ENCODE results near the gene DOCK1.

Gene DOCK1

DNA sequence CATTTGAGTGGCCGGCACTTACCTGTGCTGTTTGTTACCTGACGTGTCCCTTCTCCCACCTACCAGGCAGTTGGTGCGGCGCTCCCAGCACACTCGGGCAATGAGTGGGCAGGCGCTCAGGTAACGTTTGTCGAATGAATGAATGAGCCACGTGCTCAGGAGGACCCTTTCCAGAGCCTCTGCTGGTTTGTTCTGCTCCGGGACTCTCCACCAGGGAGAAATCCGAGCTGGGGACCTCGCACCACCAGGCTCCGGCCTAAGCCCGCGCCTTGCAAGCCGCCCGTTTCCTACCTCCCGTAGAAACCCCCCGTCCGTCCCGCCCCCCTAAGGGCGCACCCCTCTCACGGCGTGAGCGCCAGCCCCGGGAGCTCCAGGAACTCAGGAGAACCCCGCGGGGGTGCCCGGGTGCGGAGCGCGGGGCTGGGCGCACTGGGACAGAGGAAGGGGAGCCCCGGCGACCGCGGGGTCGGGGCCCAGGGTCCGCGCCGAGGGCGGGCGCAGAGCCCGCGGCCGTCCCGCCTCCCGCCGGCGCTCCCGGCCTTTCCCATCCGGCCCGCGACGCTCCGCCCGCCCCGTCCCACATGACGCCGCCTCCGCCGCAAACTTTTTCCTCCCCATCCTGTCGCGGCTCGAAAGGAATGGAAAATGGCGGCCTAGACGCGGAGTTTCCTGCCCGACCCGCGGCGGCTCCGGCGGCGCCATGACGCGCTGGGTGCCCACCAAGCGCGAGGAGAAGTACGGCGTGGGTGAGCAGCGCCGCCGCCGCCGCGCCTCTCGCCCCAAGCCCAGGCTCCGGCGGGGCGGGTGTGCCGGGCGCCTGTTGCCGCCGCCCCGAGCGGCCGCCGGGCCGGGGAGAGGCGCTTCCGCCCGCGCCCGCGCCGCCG lies at the start of gene DOCK1:
TSS of gene DOCK1 (plus strand) at position 611 of the 884 bp plus-strand sequence. CDS start at position 701, 90 bp downstream.
- peak; percentile 80 for DNase-seq (ENCODE audit: low read depth)
- peak within 1 kb of the TSS; percentile 66 for H3K4me3 ChIP-seq (ENCODE audit: low read length)

GRCh38 chr10:126857178-126857806 lies 47.9 kb upstream of the DOCK1 start:
- DNase-seq (ENCODE audit: low read depth): peak; percentile 8
- TF ChIP-seq CTCF (IDR thresholded peaks at IDR 0.05; ENCODE audit: insufficient read depth, low read depth, low read length, missing control alignments): peak; percentile 18
- no peak overlapping the region for H3K4me3 ChIP-seq (ENCODE audit: low read length)

More for the DNA sequence above, at the start of gene DOCK1:
- TF ChIP-seq CTCF (IDR thresholded peaks at IDR 0.05; ENCODE audit: insufficient read depth, low read depth, low read length, missing control alignments): no peak

- no peak for DNase-seq (ENCODE audit: low read depth)
- TF ChIP-seq CTCF (IDR thresholded peaks at IDR 0.05; ENCODE audit: insufficient read depth, low read depth, low read length, missing control alignments): no peak
- no peak overlapping the region for H3K4me3 ChIP-seq (ENCODE audit: low read length)
Observed at GRCh38 chr10:126867567-126868365, 37.5 kb upstream of the DOCK1 start.

DNA sequence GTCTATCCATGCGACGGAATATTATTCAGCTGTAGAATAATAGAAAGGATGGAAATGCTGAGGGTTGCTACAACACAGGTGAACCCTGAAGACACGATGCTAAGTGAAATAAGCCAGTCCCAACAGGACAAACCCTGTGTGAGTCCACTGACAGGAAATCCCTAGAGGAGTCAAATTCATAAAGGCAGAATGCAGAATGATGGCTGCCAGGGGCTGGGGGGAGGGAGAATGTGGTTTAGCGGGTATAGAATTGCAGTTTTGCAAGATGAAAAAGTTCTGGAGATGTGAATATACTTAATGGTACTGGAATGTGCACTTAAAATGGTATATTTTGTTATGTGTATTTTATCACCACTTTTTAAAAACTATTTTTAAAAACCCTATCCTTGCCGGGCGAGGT lies 36.9 kb upstream of the DOCK1 start:
- TF ChIP-seq CTCF (IDR thresholded peaks at IDR 0.05; ENCODE audit: insufficient read depth, low read depth, low read length, missing control alignments): no peak
- no peak overlapping the region for H3K4me3 ChIP-seq (ENCODE audit: low read length)
- no peak for DNase-seq (ENCODE audit: low read depth)

GRCh38 chr10:126872135-126872534 lies 33.1 kb upstream of the DOCK1 start:
- TF ChIP-seq CTCF (IDR thresholded peaks at IDR 0.05; ENCODE audit: insufficient read depth, low read depth, low read length, missing control alignments): no peak
- DNase-seq (ENCODE audit: low read depth): no peak
- no peak overlapping the region for H3K4me3 ChIP-seq (ENCODE audit: low read length)

DNA sequence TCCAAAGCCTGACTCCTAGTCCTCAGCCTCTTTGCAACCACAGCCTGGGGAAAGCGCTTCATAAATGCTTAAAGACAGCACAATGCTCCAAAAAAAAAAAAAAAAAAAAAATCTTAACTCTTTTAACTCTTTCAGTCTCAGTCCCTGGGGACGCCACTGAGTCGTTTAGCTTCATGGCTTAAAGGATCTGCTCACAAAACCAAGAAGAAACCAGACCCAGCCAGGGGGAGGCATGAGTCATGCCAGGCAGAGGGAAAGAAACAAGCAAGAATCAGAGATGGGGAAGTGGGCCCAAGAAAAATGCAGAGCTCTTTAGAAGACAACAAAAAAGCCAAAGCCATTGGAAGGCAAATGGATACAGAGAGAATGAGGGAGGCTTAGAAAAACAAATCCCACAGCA lies 32.5 kb upstream of the DOCK1 start:
- TF ChIP-seq CTCF (IDR thresholded peaks at IDR 0.05; ENCODE audit: insufficient read depth, low read depth, low read length, missing control alignments): no peak
- H3K4me3 ChIP-seq (ENCODE audit: low read length): no peak overlapping the region
- no peak for DNase-seq (ENCODE audit: low read depth)

All from epithelial cell of esophagus (primary cell).